GM12873 (cell line): ENCODE data around the gene SPCS3.

Source experiments
- CTCF ChIP-seq: IDR thresholded peaks from 2 replicates; pipeline ENCODE4 v1.5.1; 2012; ENCODE audit warnings: low read depth, mild to moderate bottlenecking, moderate library complexity, low read length, control low read depth; ENCODE audit not compliant: insufficient read depth; ENCODE audit errors: missing control alignments

SPCS3 gene

GRCh38 chr4:176292920-176293319 lies 26.8 kb upstream of the SPCS3 start:
- TF ChIP-seq CTCF: no peak

GRCh38 chr4:176293660-176294059 lies 26.1 kb upstream of the SPCS3 start:
- TF ChIP-seq CTCF: no peak

- no peak for TF ChIP-seq CTCF
Observed at GRCh38 chr4:176298664-176299063, 21.1 kb upstream of the SPCS3 start.

- TF ChIP-seq CTCF: no peak
Observed at GRCh38 chr4:176300036-176300435, 19.7 kb upstream of the SPCS3 start.

- TF ChIP-seq CTCF: no peak
Observed at GRCh38 chr4:176300565-176300964, 19.2 kb upstream of the SPCS3 start.

GRCh38 chr4:176302283-176303275 lies 17.2 kb upstream of the SPCS3 start:
- no peak for TF ChIP-seq CTCF

- no peak for TF ChIP-seq CTCF
Observed at GRCh38 chr4:176303938-176304337, 15.8 kb upstream of the SPCS3 start.
